Osteocyte (in vitro differentiated cells): ENCODE measurements around the gene C9orf85. TPM values are rescaled to one million over a fixed set of nuclear protein-coding genes. Genes with fewer than 3 reads are reported as not detected.

ENCODE experiments used
- DNase-seq: peaks from one replicate; pipeline ENCODE4 v3.0.0; 2021; ENCODE audit warnings: mixed read lengths; ENCODE audit not compliant: unreplicated experiment; ENCODE audit errors: extremely low spot score
- H3K27ac Mint-ChIP-seq: one replicate; pipeline ENCODE4 v1.8.0; 2021; ENCODE audit warnings: mild to moderate bottlenecking, mixed read lengths; ENCODE audit not compliant: unreplicated experiment
- H3K27me3 Mint-ChIP-seq: one replicate; pipeline ENCODE4 v1.8.0; 2021; ENCODE audit warnings: mixed read lengths; ENCODE audit not compliant: unreplicated experiment
- H3K36me3 Mint-ChIP-seq: one replicate; pipeline ENCODE4 v1.8.0; 2021; ENCODE audit warnings: mixed read lengths; ENCODE audit not compliant: unreplicated experiment
- H3K4me1 Mint-ChIP-seq: one replicate; pipeline ENCODE4 v1.8.0; 2021; ENCODE audit warnings: mixed read lengths; ENCODE audit not compliant: unreplicated experiment
- H3K4me3 Mint-ChIP-seq: one replicate; pipeline ENCODE4 v1.8.0; 2021; ENCODE audit warnings: mild to moderate bottlenecking, moderate library complexity, mixed read lengths; ENCODE audit not compliant: unreplicated experiment
- H3K9me3 Mint-ChIP-seq: one replicate; pipeline ENCODE4 v1.8.0; 2021; ENCODE audit warnings: mixed read lengths; ENCODE audit not compliant: unreplicated experiment
- total RNA-seq: library from RNA; stranded (reverse); gene quantifications from 2 replicates; pipeline ENCODE4 v1.2.1, GENCODE V29; 2021
- TF ChIP-seq, protein P1 (sequence below): fragments of 200-600 bp; sonication (generic); IDR thresholded peaks from 2 replicates; pipeline ENCODE4 v1.5.0; 2021; ENCODE audit warnings: antibody characterized with exemption, mild to moderate bottlenecking, moderate library complexity

C9orf85 gene
- total RNA-seq, 1 donor from 2014 or later: 10.8 TPM

GRCh38 chr9:71904076-71904475 is 7.4 kb upstream of the C9orf85 start:
- no peak for DNase-seq
- H3K4me1 Mint-ChIP-seq: peaks cover 29% of the 10 kb centered on the region
- no peak overlapping the region for H3K4me3 Mint-ChIP-seq
- no peak overlapping the region for H3K27ac Mint-ChIP-seq
- TF ChIP-seq, protein P1, sequence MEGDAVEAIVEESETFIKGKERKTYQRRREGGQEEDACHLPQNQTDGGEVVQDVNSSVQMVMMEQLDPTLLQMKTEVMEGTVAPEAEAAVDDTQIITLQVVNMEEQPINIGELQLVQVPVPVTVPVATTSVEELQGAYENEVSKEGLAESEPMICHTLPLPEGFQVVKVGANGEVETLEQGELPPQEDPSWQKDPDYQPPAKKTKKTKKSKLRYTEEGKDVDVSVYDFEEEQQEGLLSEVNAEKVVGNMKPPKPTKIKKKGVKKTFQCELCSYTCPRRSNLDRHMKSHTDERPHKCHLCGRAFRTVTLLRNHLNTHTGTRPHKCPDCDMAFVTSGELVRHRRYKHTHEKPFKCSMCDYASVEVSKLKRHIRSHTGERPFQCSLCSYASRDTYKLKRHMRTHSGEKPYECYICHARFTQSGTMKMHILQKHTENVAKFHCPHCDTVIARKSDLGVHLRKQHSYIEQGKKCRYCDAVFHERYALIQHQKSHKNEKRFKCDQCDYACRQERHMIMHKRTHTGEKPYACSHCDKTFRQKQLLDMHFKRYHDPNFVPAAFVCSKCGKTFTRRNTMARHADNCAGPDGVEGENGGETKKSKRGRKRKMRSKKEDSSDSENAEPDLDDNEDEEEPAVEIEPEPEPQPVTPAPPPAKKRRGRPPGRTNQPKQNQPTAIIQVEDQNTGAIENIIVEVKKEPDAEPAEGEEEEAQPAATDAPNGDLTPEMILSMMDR: no peak
- H3K36me3 Mint-ChIP-seq: no peaks in the 10 kb centered on the region
- H3K9me3 Mint-ChIP-seq: no peaks in the 10 kb centered on the region
- no peaks in the 10 kb centered on the region for H3K27me3 Mint-ChIP-seq

DNA sequence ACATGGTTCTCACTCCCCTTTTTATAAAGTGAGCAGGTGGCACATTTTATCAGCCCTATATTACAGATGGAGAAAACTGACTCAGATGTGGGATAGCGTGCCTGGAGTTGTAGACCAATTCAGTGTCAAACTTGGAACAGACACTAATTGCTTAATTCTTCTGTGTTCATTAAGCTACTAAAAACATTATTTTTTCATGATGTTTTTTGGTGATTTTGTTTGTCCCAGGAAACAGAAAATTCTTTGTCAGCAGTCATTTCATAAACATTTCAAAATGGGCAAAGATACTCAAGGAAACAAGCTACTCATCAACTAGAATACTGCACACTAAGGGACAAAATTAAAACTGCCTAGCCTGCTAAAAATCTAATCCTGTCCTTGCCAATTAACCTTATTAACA is 2.6 kb upstream of the C9orf85 start:
- TF ChIP-seq, protein P1: no peak
- no peak for DNase-seq
- H3K4me3 Mint-ChIP-seq: peak overlapping the region; percentile 97
- peaks cover 42% of the 10 kb centered on the region for H3K4me1 Mint-ChIP-seq
- no peaks in the 10 kb centered on the region for H3K27me3 Mint-ChIP-seq
- no peaks in the 10 kb centered on the region for H3K36me3 Mint-ChIP-seq
- H3K27ac Mint-ChIP-seq: peak overlapping the region; percentile 93
- no peaks in the 10 kb centered on the region for H3K9me3 Mint-ChIP-seq

DNA sequence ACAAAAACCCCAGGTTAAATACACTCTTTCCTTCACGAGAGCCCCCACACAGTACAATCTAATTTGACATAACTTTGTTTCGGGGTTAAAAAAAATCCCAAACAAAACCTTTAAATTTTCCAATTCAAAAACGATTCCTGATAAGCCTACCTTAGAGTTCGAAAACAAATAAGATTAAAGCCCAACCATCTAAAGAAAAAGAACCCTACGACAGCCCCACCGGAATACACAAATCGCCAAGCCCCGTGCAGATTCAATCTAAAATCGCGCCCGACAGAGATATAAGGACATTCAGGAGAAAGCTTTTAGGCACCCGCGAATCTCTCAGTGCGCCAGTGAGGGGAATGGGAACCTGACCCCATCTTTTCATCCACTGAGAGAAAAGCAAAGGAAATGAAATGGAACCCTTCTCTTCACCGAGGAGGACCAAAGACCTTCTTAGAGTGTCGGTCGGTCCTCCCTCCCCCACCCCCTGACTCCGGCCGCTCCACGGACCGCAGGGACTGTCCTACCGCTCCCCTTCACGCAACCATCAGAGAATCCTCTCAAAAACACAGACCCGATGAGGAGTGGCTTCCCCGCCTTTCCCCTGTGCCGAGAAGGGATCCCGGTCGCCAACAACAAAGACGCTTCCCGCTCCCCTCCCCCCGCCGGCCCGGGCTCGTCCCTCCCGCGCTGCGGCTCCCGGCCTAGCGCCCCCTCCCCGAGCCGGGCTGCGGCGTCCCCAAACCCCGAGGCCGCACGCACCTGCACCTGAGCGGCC is 1.4 kb upstream of the C9orf85 start:
- no peaks in the 10 kb centered on the region for H3K36me3 Mint-ChIP-seq
- TF ChIP-seq, protein P1: no peak
- no peaks in the 10 kb centered on the region for H3K27me3 Mint-ChIP-seq
- H3K9me3 Mint-ChIP-seq: no peaks in the 10 kb centered on the region
- DNase-seq: peak; percentile 86
- peaks cover 42% of the 10 kb centered on the region for H3K4me1 Mint-ChIP-seq
- peak overlapping the region; percentile 97 for H3K4me3 Mint-ChIP-seq
- H3K27ac Mint-ChIP-seq: peak overlapping the region; percentile 93

DNA sequence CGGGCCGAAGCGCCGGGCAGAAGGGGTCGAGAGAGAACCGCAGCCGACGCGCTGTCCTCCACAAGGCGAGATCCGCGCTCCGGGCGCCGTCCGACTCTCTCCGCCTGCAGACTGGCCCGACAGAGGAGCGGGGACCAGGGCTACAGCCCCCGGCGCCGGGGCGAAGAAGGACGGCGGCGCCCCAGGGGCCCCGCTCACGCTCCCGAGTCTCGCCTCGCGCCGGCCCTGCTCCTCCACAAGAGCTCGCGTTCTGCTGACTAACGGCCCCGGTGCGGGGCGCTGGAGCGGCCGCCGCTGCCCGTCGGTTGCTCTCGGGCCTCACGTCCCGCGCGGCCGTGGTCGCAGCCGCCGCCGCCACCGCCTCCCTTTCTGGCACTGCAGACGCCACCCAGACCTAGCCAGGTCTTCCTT is 784 bp upstream of the C9orf85 start:
- peak overlapping the region; percentile 97 for H3K4me3 Mint-ChIP-seq
- TF ChIP-seq, protein P1: no peak

DNA sequence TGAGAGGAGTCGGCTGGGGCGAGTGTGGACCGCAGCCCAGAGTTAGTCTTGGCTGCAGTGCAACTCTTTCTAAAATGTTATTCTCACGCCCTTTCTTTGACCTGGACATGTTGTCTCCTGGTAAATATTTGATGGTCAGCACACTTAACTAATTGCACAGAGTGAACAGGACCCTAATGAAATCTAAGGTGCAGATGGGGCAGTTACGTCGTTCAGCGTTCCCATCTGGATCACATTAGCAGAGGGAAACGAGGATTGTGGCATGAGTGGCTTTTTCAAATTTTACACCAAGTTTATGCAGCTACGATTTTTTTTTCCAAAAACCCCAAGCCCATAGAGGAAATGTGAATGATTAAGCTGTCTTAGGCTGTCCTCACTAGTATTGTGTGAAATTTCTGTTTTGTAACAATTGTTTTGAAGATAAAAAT is 483 bp downstream of the C9orf85 start:
- no peak for DNase-seq
- Mint-ChIP-seq H3K4me1 (peaks cover 42% of the 10 kb centered on the region), H3K9me3 (no peaks in the 10 kb centered on the region), H3K4me3 (peak overlapping the region; percentile 97), H3K27me3 (no peaks in the 10 kb centered on the region), H3K36me3 (no peaks in the 10 kb centered on the region), H3K27ac (peak overlapping the region; percentile 98)
- TF ChIP-seq, protein P1: no peak

More for the DNA sequence above, 784 bp upstream of the C9orf85 start:
- Mint-ChIP-seq H3K36me3 (no peaks in the 10 kb centered on the region), H3K27ac (peak overlapping the region; percentile 98), H3K4me1 (peaks cover 42% of the 10 kb centered on the region), H3K9me3 (no peaks in the 10 kb centered on the region), H3K27me3 (no peaks in the 10 kb centered on the region)
- no peak for DNase-seq
